GM11168 (cell line): ENCODE data around the gene CILP2.

Source experiments
- in situ Hi-C: fragments of 300-500 bp; cut with MboI; formaldehyde crosslinking; loops from one replicate; pipeline ENCODE4 v1.12.0; 2022; ENCODE audit warnings: low sequenced_read_pairs; ENCODE audit not compliant: unreplicated experiment

Gene CILP2

DNA sequence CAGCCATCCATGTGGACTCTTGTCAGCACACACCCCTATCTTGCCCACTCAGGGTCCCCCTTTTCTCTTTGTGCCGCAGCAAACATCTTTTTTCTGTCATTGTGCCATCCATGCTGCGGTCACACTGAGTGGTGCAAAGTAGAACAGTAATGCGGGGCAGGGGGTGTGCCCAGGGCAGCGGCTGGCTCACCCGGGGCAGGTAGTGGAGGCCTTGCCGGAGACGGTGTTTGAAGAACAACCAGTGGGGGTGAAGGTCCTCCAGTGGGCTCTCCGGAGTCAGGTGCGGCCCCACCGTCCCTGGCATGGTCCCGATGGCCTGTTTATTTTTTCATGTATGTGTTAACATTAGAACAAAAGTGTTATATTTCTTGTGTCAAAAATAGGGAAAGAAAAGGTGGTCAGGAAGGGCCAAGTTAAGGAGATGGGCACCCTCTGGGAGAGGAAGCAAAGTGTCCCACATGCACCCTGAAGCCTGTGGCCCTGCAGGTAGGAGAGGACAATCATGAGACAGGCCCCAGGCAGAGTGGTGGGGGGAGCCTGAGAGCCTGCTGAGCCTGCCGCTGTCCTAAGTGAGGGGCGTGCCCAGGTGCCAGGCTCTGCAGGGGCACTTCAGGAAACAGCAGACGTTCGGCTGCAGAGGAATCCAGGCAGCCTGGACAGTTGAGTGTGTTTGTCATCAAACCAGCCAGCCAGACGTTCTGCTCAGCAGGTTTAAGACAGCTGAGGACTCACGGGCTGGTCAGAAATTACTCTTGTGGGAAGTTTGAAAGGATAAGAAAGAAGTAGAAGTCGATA lies 35.1 kb upstream of the CILP2 start:
- in situ Hi-C loops = no loop called here

DNA sequence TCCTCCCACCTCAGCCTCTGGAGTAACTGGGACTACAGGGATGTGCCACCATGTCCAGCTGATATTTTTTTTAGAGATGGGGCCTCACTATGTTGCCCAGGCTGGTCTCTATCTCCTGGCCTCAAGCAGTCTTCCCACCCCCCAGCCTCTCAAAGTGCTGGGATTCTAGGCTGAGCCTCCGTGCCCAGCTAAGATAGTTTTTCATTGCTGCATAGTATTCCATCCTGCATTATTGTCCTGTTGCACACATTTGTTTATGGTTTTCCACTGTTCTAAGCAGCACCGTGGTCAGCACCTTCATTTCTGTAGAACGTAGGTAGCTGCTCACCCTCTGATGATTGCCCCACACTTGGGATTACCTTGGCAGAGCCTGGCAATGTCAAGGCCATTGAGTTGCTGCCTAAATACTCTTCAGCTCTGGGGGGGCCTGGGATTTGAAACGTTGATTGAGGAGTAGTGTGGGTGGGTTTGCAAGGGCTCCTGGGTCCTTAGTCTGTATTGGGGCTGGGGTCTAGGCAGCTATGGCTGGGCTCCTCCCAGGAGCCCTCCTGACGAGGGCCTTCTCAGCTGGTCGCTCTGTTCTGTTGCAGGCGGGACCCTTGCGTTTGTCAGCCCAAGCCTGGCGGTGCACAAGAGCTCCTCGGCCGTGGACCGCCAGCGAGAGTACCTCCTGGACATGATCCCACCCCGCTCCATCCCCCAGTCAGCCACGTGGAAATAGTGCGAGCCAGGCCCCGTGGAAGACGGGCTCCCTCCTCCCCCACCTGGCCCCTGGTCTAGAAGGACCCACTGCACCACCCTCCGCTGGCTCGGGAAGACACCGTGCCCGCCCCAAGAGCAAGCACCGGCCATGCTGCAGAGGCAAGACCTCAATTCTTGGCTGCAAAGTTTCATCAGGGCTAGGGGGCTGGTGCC lies 33.1 kb upstream of the CILP2 start:
- in situ Hi-C loops = no loop called here

DNA sequence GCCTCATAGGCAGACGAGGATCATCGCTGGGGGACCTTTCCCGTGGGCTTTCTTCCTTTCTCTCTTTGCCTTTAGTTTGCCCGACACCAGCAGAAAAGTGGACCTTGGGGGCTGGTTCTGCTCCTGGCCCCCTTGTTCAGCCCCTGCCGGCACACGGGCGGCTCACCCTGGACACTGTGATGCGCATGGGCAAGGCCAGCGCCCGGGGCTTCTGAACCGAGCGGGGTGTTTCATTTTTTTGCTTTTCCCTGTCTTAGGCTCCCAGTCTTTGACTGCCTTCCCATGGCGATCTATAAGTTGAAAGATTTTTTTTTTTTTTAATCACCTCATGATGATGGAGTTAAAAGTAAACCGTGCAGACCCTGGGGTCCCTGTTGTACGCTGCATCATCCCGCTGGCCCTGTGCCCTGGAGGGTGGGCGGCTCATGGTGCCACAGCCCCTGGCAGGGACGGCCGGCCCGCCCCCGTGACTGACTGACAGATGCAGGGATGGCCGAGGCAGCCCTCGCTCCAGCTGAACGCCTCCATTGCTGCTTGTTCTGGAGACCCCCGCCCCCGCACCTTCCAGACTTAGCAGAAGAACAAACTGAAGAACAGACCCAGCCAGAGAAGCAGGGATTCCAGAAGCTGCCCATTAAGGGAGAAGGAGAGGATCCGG lies 32.3 kb upstream of the CILP2 start:
- in situ Hi-C loops = no loop called here

GRCh38 chr19:19506592-19506991 lies 31.5 kb upstream of the CILP2 start:
- in situ Hi-C loops = no loop called here

DNA sequence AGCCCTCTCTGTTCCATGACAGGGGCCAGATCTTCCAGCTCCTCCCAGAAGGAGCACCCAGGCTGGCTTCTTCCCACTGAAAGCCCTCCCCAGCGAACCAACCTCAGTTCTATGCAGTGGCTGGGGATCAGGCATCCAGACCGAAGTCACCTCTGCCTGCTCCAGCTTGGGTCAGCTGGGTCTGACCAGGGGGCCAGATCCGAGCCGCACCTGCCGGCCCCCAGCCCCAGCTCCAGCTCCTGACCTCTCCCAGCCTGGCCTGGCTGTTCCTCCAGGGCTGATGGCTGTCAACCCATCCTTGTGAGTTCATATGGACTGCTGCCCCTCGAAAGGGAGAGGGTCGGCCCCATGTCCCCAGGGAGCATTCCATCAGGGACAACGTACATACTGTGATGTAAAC lies 30.7 kb upstream of the CILP2 start:
- in situ Hi-C loops = no loop called here

DNA sequence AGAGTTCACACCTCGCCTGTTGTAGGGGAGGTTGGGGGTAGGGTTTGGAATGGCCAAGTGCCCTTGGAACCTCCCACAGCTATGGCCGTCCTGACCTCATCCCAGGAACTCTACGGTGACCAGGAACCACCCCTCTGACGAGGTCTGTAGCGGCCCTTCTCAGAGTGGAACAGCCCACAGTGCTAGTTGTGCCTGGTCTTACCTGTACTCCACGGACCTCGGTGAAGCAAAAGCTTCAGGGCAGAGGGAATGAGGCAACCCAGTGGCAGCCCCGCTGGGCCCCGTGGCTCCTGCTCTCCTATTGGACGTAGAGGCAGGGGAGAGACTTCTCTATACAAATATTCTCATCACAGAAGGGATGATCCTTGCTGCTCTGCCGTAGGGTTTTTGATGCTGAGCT lies 29.8 kb upstream of the CILP2 start:
- in situ Hi-C loops = no loop called here

DNA sequence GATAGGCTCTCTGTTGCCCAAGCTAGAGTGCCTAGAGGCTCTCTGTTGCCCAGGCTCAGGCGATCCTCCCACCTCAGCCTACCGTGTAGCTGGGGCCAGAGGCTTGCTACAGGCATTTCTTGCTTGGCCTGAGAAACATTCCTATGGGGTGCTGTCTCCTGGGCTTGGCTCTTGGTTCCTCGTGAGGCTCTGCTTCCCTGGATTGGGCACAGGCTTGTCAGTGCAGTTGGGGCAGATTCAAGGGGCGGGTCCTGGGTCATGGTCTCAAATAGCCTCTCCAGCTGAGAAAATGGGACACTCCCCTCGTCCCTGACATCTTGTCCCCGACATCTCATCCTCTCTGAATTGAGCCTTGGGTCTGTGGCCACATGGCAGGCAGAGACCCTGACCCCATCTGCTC lies 27.6 kb upstream of the CILP2 start:
- in situ Hi-C loops = no loop called here

GRCh38 chr19:19513682-19514081 lies 24.4 kb upstream of the CILP2 start:
- in situ Hi-C loops = no loop called here

GRCh38 chr19:19514215-19514657 lies 23.8 kb upstream of the CILP2 start:
- in situ Hi-C loops = no loop called here

DNA sequence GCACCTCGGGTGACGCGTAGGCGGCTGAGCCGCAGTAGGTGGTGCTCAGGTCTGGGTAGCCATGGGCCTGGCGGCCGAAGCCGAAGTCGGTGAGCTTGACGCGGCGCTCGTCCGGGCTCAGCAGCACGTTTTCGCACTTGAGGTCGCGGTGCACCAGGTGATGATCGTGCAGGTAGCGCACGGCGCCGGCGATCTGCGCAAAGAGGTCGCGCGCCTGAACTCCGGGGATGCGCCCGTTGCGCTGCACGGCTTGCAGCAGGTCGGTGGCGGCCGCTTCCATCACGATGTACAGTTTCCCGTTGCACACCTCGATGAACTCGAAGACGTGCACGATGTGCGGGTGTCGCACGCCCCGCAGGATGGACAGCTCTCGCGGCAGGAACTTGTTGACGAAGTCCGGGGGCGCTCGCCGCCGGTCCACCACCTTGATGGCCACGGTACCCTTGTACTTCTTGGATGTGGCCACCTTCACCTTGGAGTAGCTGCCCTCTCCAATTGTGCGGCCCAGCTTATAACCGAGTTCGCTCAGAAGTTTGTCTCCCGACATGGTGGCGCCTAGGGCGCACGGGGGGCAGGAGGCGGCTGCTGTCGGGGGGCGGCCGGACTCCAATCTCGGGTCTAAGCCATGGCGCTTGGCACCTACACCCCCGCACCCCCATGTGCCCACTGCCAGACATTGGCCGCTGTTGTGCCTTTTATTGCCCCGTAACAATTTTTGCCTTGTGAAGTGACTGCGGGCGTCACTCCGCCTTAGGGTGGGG lies 23.0 kb upstream of the CILP2 start, which contains the start of gene TSSK6:
Gene TSSK6 (minus strand): TSS at position 668 of the 761 bp plus-strand sequence. CDS start 121 bp downstream, at position 547.
- in situ Hi-C loops = no loop called here

- in situ Hi-C loops = no loop called here
Observed at GRCh38 chr19:19515642-19516519, 22.2 kb upstream of the CILP2 start, which contains the start of gene NDUFA13. Gene NDUFA13, plus strand, starts transcription at chr19:19516225. Its CDS starts 14 bp downstream, at chr19:19516239.

DNA sequence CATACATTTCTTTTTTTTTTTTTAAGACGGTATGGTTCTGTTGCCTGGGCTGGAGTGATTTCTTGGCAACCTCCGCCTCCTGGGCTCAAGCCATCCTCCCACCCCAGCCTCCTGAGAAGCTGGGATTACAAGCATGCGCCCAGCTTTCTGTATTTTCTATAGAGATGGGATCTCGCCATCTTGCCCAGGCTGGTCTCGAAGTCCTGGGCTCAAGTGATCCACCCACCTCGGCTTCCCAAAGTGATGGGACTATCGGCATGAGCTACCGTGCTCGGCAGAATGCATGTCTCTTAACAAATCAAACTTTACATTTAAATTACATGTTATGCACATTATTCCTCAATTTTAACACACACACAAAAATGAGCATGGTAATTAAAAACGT lies 20.8 kb upstream of the CILP2 start:
- in situ Hi-C loops = no loop called here

DNA sequence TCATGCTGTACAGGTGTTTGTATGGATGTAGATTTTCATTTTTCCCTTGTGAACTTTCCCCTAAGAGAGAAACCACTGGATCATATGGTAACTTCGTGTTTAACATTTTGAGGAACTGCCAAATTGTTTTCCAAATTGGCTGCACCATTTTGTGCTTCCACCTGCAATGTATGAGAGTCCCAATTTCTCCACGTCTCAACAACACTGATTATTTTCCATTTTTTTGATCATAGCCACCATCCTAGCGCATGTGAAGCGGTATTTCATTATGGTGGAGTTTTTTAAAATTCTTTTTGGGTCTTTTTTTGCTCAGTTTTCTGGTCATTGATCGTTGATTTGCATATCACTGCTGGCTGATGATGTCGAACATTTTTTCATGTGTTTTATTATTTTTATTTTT lies 17.1 kb upstream of the CILP2 start:
- in situ Hi-C loops = loop anchor here (10.0 kb wide), 1 partner anchor 124 kb away; the partner anchor contains the start of gene GMIP

DNA sequence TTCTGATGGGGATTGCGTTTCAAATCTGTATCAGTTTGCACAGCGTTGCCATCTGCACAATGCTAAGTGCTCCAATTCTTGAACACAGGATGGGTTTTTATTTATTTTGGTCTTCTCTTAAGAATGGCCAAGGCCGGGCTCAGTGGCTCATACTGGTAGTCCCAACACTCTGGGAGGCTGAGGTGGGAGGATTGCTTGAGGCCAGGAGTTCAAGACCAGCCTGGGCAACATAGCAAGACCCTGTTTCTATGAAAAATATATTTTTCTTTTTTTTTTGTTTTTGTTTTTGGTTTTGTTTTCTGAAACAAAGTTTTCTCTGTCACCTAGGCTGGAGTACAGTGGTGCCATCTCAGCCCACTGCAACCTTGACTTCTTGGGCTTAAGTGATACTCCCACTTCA lies 14.9 kb upstream of the CILP2 start:
- in situ Hi-C loops = loop anchor here (10.0 kb wide), 1 partner anchor 122 kb away; the partner anchor contains the start of gene GMIP

DNA sequence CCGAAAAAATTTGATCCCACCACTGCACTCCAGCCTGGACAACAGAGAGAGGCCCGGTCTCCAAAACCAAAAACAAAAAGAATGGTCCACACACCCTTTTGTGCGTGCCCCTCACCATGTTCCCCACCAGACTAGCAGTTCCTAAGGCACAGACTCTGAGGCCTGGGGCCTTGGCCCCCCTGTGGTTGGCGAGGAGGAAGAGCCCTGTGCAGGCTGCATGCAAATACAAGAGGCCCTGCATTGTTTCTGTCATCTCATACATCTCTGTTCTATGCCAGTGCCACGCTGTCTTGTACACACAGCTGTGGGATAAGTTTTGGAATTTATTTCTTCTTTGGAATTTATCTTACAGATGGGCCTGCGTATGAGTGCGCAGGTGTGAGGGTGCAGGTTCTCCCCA lies 14.0 kb upstream of the CILP2 start:
- in situ Hi-C loops = loop anchor here (10.0 kb wide), 1 partner anchor 121 kb away; the partner anchor contains the start of gene GMIP

- in situ Hi-C loops = loop anchor here (10.0 to 25.0 kb wide), 2 partner anchors 119 to 262 kb away; partner anchors contain the start of gene GMIP
Observed at GRCh38 chr19:19525611-19526380, 12.3 kb upstream of the CILP2 start.

DNA sequence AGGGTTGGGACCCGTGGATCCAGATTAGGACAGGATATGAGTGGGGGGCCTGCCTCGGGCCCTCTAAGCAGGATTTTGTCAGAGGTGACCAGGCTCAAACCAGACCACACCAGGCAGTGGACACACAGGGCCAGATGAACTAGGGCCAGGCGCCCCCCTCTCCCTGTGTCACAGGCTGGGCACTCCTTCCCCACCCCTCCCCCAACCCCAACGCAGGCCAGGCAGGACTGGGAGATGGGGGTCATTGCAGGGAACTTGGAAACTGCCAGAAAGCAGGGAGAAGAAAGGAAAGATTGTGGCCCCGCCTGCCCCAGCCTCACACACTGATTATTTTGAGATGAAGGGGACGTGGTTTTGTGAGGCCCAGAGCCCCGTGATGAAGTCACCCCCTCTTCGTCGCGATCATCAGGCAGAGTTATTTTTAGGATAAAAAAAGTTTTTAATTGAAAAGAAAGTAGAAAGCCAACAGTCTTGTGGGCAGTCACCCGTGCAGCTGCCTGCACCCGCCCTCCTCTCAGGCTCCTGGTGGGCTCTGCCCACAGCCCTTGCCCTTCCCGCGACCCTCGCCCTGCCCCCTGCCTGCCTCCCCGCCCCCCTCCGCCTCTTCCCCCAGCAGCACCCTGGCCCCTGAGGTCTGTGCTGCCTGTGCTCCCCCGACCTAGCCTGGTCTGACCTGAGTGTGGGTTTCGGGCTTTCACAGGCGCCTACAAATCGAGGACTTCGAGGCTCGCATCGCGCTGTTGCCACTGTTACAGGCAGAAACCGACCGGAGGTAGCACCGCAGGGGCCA lies 11.3 kb upstream of the CILP2 start:
- in situ Hi-C loops = loop anchor here (10.0 to 25.0 kb wide), 2 partner anchors 118 to 261 kb away; partner anchors contain the start of gene GMIP
